SJCRH30 (cell line): ENCODE measurements around the gene AFF1. TPM values are rescaled to one million over a fixed set of nuclear protein-coding genes. Genes with fewer than 3 reads are reported as not detected.

Experiments used
- DNase-seq, 2 experiments: peaks; one replicate each; pipeline ENCODE4 v3.0.0-alpha.2; 2015 to 2020
- H3K27ac ChIP-seq: fragments of 250-450 bp; sonication (Bioruptor Pico); 2 replicates; pipeline ENCODE4 v1.5.1; 2020; ENCODE audit warnings: mild to moderate bottlenecking, moderate library complexity
- H3K27me3 ChIP-seq: fragments of 250-450 bp; sonication (Bioruptor Pico); 2 replicates; pipeline ENCODE4 v1.5.1; 2020; ENCODE audit warnings: mild to moderate bottlenecking, moderate library complexity
- H3K36me3 ChIP-seq: fragments of 250-450 bp; sonication (Bioruptor Pico); 2 replicates; pipeline ENCODE4 v1.5.1; 2020; ENCODE audit warnings: mild to moderate bottlenecking, moderate library complexity
- H3K4me1 ChIP-seq: fragments of 250-450 bp; sonication (Bioruptor Pico); 2 replicates; pipeline ENCODE4 v1.5.1; 2020; ENCODE audit warnings: mild to moderate bottlenecking, moderate library complexity
- H3K4me3 ChIP-seq: fragments of 250-450 bp; sonication (Bioruptor Pico); 2 replicates; pipeline ENCODE4 v1.5.1; 2020; ENCODE audit warnings: mild to moderate bottlenecking, moderate library complexity
- H3K9me3 ChIP-seq: fragments of 250-450 bp; sonication (Bioruptor Pico); replicated peaks from 2 replicates; pipeline ENCODE4 v1.5.1; 2020; ENCODE audit warnings: mild to moderate bottlenecking, moderate library complexity
- total RNA-seq: library from RNA; depleted of rRNA; stranded (reverse); fragments of >200 nt; shearing (Covaris generic); gene quantifications from 2 replicates; pipeline ENCODE4 v1.2.3, GENCODE V29; 2014

Gene AFF1
- total RNA-seq, 1 experiment from 2014 or later, result 16.1 TPM

DNA sequence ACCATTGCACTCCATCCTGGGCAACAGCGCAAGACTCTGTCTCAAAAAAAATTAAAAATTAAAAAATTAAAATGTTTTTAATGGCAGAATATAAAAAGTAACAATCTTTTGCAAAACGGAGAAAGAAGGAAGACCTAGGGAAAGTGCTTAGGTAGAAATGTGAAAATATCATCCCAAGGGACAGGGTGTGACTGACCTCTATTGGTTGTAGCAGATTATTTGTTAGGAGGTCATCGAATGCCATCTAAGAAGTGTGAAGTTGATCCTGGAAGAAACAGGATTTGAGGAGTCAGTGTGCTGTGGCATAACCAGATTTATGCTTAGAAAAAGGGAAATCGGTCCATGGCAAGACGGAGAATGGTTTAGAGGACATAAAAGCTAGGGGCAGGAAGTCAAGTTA lies 24.4 kb upstream of the AFF1 start:
- Histone ChIP-seq H3K4me1 (no peaks in the 10 kb centered on the region), H3K36me3 (no peaks in the 10 kb centered on the region), H3K4me3 (no peak overlapping the region), H3K27me3 (no peaks in the 10 kb centered on the region), H3K27ac (no peak overlapping the region), H3K9me3 (no peaks in the 10 kb centered on the region)
- DNase-seq, result no peak

GRCh38 chr4:86910820-86911684 lies 23.8 kb upstream of the AFF1 start:
- H3K4me1 ChIP-seq, result no peaks in the 10 kb centered on the region
- H3K36me3 ChIP-seq, result no peaks in the 10 kb centered on the region
- no peaks in the 10 kb centered on the region for H3K27me3 ChIP-seq
- no peak for DNase-seq
- H3K4me3 ChIP-seq, result no peak overlapping the region
- H3K9me3 ChIP-seq, result no peaks in the 10 kb centered on the region
- no peak overlapping the region for H3K27ac ChIP-seq

DNA sequence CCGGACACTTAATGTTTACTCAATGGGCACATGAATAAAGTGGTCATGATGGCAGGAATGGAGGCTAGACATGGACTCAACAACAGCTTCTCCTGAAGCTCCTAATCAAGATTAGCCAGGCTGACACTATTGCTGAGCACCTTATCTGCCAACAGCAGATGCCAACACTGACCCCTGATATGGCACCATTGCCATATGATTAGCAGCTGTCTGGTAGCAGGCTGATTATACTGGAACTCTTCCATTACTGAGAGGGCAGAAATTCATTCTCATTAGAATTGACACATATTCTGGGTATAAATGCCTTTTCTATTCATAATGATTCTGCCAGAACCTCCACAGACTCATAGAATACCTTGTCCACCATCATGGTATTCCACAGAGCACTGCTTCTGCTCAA lies 18.4 kb upstream of the AFF1 start:
- H3K4me3 ChIP-seq, result no peak overlapping the region
- no peaks in the 10 kb centered on the region for H3K27me3 ChIP-seq
- no peak overlapping the region for H3K27ac ChIP-seq
- DNase-seq, result no peak
- H3K9me3 ChIP-seq, result no peaks in the 10 kb centered on the region
- H3K36me3 ChIP-seq, result no peaks in the 10 kb centered on the region
- H3K4me1 ChIP-seq, result no peaks in the 10 kb centered on the region

GRCh38 chr4:86917212-86918039 lies 17.4 kb upstream of the AFF1 start:
- H3K4me3 ChIP-seq, result no peak overlapping the region
- no peaks in the 10 kb centered on the region for H3K9me3 ChIP-seq
- no peaks in the 10 kb centered on the region for H3K27me3 ChIP-seq
- no peak overlapping the region for H3K27ac ChIP-seq
- no peaks in the 10 kb centered on the region for H3K4me1 ChIP-seq
- DNase-seq, result no peak
- H3K36me3 ChIP-seq, result no peaks in the 10 kb centered on the region

DNA sequence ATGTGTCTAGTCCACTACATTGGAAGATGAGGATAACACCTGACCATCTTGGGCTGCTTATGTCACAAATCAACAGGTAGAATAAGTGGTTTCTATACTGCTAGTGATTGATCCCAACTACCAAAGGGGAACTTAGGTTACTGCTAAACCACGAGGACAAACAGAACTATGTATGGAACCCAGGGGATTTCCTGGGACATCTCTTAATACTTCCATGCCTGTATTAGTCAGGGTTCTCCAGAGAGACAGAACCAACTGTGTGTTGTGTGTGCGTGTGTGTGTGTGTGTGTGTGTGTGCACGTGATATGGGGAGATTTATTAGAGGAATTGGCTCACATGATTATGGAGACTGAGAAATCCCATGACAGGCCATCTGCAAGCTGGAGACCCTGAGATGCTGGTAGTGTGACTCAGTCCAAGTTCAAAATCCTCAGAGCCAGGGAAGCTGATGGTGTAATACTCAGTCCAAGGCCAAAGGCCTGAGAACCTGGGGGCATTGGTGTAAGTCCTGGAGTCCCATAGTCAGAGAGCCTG lies 16.2 kb upstream of the AFF1 start:
- H3K27ac ChIP-seq, result no peak overlapping the region
- no peaks in the 10 kb centered on the region for H3K36me3 ChIP-seq
- no peak for DNase-seq
- no peaks in the 10 kb centered on the region for H3K4me1 ChIP-seq
- no peaks in the 10 kb centered on the region for H3K27me3 ChIP-seq
- H3K9me3 ChIP-seq, result no peaks in the 10 kb centered on the region
- no peak overlapping the region for H3K4me3 ChIP-seq

GRCh38 chr4:86919561-86920223 lies 15.1 kb upstream of the AFF1 start:
- Histone ChIP-seq H3K27ac (no peak overlapping the region), H3K4me3 (no peak overlapping the region), H3K36me3 (no peaks in the 10 kb centered on the region), H3K9me3 (no peaks in the 10 kb centered on the region), H3K27me3 (no peaks in the 10 kb centered on the region), H3K4me1 (no peaks in the 10 kb centered on the region)
- no peak for DNase-seq

- H3K4me1 ChIP-seq, result no peaks in the 10 kb centered on the region
- no peak for DNase-seq
- no peaks in the 10 kb centered on the region for H3K27me3 ChIP-seq
- no peaks in the 10 kb centered on the region for H3K36me3 ChIP-seq
- no peak overlapping the region for H3K27ac ChIP-seq
- no peak overlapping the region for H3K4me3 ChIP-seq
- H3K9me3 ChIP-seq, result no peaks in the 10 kb centered on the region
Observed at GRCh38 chr4:86921608-86922252, 13.1 kb upstream of the AFF1 start.

DNA sequence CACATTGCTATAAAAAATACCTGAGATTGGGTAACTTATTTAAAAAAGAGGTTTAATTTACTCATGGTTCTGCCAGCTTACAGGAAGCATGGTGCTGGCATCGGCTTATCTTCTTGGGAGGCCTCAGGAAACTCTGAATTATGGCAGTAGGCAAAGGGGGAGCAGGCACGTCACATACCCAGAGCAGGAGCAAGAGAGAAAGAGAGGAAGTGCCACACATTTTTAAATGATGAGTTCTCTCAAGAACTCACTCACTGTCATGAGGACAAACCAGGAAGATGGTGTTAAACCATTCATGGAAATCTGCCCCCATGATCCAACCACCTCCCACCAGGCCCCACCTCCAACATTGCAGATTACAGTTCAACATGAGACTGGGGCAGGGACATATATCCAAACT lies 10.0 kb upstream of the AFF1 start:
- no peaks in the 10 kb centered on the region for H3K4me1 ChIP-seq
- H3K4me3 ChIP-seq, result no peak overlapping the region
- no peaks in the 10 kb centered on the region for H3K27me3 ChIP-seq
- no peaks in the 10 kb centered on the region for H3K9me3 ChIP-seq
- no peak overlapping the region for H3K27ac ChIP-seq
- no peaks in the 10 kb centered on the region for H3K36me3 ChIP-seq
- no peak for DNase-seq

GRCh38 chr4:86926435-86927086 lies 8.2 kb upstream of the AFF1 start:
- Histone ChIP-seq H3K27me3 (no peaks in the 10 kb centered on the region), H3K4me3 (no peak overlapping the region), H3K9me3 (no peaks in the 10 kb centered on the region), H3K4me1 (no peaks in the 10 kb centered on the region), H3K27ac (no peak overlapping the region), H3K36me3 (no peaks in the 10 kb centered on the region)
- DNase-seq, result no peak

GRCh38 chr4:86927843-86928395 lies 6.9 kb upstream of the AFF1 start:
- H3K4me1 ChIP-seq, result no peaks in the 10 kb centered on the region
- H3K4me3 ChIP-seq, result no peak overlapping the region
- no peaks in the 10 kb centered on the region for H3K27me3 ChIP-seq
- no peaks in the 10 kb centered on the region for H3K9me3 ChIP-seq
- no peak for DNase-seq
- H3K36me3 ChIP-seq, result no peaks in the 10 kb centered on the region
- no peak overlapping the region for H3K27ac ChIP-seq

DNA sequence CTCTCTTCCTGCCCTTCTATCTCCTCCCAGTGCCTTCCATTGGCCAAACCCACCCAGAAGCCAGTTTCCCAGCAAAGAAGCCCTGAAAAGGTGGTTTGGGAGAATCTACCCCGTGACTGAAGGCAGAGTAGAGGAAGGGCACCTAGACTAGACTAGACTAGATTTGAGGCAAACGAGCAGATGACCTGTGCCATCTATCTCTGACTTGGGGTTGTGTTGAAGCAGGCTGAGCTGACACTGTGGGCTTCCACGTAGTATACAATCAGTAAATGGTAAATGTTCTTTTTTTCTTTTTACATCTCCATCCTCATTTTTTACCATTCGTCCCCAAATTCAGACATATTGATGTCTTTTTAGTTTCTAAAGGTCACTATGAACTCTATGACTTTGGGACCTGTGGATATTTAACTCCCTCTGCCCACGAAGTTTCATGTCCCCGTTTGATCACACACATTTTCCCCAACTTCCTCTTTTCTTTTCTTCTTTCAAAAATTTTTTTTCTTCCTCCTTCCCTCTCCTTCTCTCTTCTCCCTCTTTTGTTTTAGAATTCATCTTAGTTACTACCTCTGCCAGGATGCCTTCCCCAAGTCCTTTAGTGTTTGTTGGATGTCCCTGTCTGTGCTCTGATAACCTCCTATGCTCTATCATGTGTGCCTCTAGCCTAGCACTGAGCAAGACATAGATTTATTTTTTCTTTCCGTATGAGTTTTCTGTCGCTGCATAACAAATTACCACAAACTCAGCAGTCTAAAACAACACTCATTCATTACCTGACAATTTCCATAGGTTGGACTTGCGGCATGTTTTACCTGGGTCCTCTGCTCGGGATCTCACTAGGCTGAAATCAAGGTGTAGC lies 6.2 kb upstream of the AFF1 start:
- Histone ChIP-seq H3K36me3 (no peaks in the 10 kb centered on the region), H3K27ac (no peak overlapping the region), H3K9me3 (no peaks in the 10 kb centered on the region), H3K27me3 (no peaks in the 10 kb centered on the region), H3K4me1 (no peaks in the 10 kb centered on the region), H3K4me3 (no peak overlapping the region)
- no peak for DNase-seq

DNA sequence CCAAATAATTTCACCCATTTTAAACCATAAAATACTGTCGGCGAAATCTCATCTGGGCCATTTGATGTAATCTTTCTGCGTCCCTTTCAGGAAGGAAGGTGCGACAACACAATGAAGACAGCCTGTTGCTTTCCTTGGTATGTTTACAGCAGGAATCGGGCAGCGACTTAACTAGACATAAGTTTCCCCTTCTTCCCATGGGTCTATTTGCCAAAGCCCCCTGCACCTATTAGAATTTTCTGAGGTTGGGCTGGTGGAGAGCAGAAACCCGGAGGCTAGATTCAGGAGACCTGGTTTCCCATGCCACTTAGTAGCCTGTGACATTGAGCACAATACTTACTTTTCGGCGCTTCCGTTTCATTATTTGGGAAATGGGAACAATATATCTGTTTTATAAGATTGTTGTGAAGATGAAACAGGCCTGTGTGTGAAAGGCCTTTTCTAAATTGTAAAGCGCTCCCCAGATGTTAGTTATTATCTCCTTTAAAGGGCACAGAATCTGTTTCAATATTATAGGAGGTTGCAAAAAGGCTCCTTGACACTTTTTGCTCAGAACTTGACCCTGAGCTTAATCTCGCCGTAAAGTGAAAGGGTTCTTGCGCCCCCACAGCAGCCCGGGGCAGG lies 552 bp upstream of the AFF1 start:
- H3K27me3 ChIP-seq, result no peaks in the 10 kb centered on the region
- H3K4me3 ChIP-seq, result peak overlapping the region; percentile 96
- DNase-seq, result peak in 1 of 2 experiments; percentile 22
- no peaks in the 10 kb centered on the region; the same call in 1 of the 2 replicates for H3K4me1 ChIP-seq
- no peaks in the 10 kb centered on the region for H3K36me3 ChIP-seq
- H3K27ac ChIP-seq, result peak overlapping the region; percentile 24
- H3K9me3 ChIP-seq, result no peaks in the 10 kb centered on the region

- Histone ChIP-seq H3K27me3 (no peaks in the 10 kb centered on the region), H3K9me3 (no peaks in the 10 kb centered on the region), H3K4me1 (no peaks in the 10 kb centered on the region; the same call in 1 of the 2 replicates), H3K4me3 (peak overlapping the region; percentile 96), H3K27ac (no peak overlapping the region; the same call in 1 of the 2 replicates), H3K36me3 (no peaks in the 10 kb centered on the region)
- DNase-seq, result no peak
Observed at GRCh38 chr4:86935566-86935852, 698 bp downstream of the AFF1 start.
